Testis (tissue), 2 donors: ENCODE results near the gene NRBF2.

Experiments used
- CTCF ChIP-seq, 3 experiments: fragments of 450-650 bp in 2 of 3; fragments of 200-600 bp in 1 of 3; sonication (generic) in 1 of 3; IDR thresholded peaks; one replicate each; pipeline ENCODE4 v1.5.1; 2016 to 2019; ENCODE audit warnings: antibody characterized with exemption in 3 of 3, mild to moderate bottlenecking in 2 of 3, moderate library complexity in 1 of 3
- POLR2A ChIP-seq: fragments of 450-650 bp; IDR thresholded peaks from one replicate; pipeline ENCODE4 v1.6.1; 2017; ENCODE audit warnings: antibody characterized with exemption, mild to moderate bottlenecking, moderate library complexity

DNA sequence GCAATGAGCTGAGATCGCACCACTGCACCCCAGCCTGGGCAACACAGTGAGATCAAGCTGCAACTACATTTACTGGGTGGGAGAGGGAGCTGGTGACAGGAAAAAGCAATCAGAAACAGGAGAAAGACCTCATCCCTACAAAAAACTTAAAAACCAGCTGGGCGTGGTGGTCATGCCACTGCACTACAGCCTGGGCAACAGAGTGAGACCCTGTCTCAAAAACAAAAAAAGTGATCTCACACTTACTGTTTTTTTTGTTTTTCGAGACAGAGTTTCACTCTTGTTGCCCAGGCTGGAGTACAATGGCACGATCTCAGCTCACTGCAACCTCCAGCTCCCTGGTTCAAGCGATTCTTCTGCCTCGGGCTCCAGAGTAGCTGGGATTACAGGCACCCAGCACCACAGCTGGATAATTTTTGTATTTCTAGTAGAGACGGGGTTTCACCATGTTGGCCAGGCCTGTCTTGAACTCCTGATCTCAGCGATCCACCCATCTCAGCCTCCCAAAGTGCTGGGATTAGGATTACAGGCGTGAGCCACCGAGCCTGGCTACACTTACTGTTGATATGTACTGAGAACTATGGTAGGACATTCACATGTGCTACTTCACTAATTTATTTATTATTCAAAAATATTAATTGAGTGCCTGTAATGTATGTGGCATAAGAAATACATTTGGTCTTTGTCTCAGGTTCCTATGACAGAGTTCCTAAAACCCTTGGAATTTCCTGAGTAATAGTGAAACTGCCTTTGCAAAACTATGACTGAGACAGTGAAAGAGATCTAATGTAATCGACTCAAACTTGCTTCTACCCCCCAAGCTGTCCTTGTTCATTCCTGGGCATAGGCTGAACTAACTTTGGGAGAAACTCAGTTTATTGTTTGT is 27.7 kb upstream of the NRBF2 start:
- TF ChIP-seq CTCF (IDR thresholded peaks at IDR 0.05), result no peak
- TF ChIP-seq POLR2A, result no peak
